MCF 10A (cell line): Measurements from ENCODE around the gene BATF3. TPM values are rescaled to one million over a fixed set of nuclear protein-coding genes. Genes with fewer than 3 reads are reported as not detected.

Experiments
- BruUV-seq: library from RNA; stranded (reverse); fragments of 400-500 nt; replicated peaks from 2 replicates; lab custom pipeline; 2021; lab: Mats Ljungman, UMichigan
- CTCF ChIA-PET: fragments of 300-600 bp; sonication (Branson Sonifier 250); formaldehyde crosslinking; extraction: SDS; loops from one replicate; lab custom pipeline; 2021; ENCODE audit warnings: antibody characterized with exemption, inconsistent platforms; lab: Yijun Ruan, JAX
- POLR2A ChIA-PET: fragments of 300-600, 350-650 bp; sonication (Branson Sonifier 250); formaldehyde crosslinking; extraction: SDS; loops from one replicate; lab custom pipeline; 2020; ENCODE audit warnings: antibody characterized with exemption, inconsistent platforms; lab: Yijun Ruan, JAX
- DNase-seq: peaks from one replicate; pipeline ENCODE4 v3.0.0-alpha.2; 2018; ENCODE audit not compliant: unreplicated experiment
- H3K27ac Mint-ChIP-seq: one replicate; pipeline ENCODE4 v1.8.0; 2022; ENCODE audit warnings: mild to moderate bottlenecking, low read depth, mixed read lengths; ENCODE audit not compliant: unreplicated experiment
- H3K27me3 Mint-ChIP-seq: one replicate; pipeline ENCODE4 v1.8.0; 2022; ENCODE audit warnings: mixed read lengths; ENCODE audit not compliant: insufficient read depth, unreplicated experiment
- H3K36me3 Mint-ChIP-seq: one replicate; pipeline ENCODE4 v1.8.0; 2022; ENCODE audit warnings: mild to moderate bottlenecking, moderate library complexity, mixed read lengths; ENCODE audit not compliant: insufficient read depth, unreplicated experiment
- H3K4me1 Mint-ChIP-seq: one replicate; pipeline ENCODE4 v1.8.0; 2022; ENCODE audit warnings: mixed read lengths; ENCODE audit not compliant: insufficient read depth, unreplicated experiment
- H3K4me3 Mint-ChIP-seq: one replicate; pipeline ENCODE4 v1.8.0; 2022; ENCODE audit warnings: mild to moderate bottlenecking, moderate library complexity, mixed read lengths; ENCODE audit not compliant: unreplicated experiment
- H3K9me3 Mint-ChIP-seq: one replicate; pipeline ENCODE4 v1.8.0; 2022; ENCODE audit warnings: mixed read lengths; ENCODE audit not compliant: unreplicated experiment
- intact Hi-C: fragments of 100-400 bp; cut with micrococcal nuclease; formaldehyde crosslinking; loops from 2 replicates; pipeline ENCODE4 v1.14.1; 2022
- total RNA-seq: library from RNA; stranded (reverse); gene quantifications from 2 replicates; pipeline ENCODE4 v1.2.3, GENCODE V29; 2022
- TF ChIP-seq, protein P1 (sequence below): fragments of 200-600 bp; IDR thresholded peaks from one replicate; pipeline ENCODE4 v1.8.0; 2022; ENCODE audit warnings: antibody characterized with exemption, mild to moderate bottlenecking; ENCODE audit not compliant: unreplicated experiment

The BATF3 gene
- total RNA-seq, 1 experiment from 2014 or later, result 1.5 TPM

DNA sequence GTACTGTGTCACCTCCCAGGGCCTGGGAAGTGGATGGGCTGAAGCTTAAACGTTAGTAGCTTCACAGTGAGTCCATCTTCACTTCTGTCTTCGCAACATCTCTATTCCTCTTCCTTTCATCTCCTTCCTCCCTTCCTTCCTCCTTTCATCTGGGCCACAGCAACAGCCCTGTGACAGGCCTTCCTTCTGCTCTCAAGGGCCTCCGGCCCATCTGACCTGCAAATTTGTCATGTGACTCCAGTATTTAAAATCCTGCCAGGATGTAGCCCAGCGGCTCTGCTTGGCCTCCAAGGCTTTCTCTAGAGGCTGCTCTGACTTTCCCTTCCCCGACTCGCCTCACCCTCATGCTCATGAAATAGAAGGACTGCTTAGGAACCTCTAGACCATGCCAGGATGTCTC is 10.9 kb upstream of the BATF3 start:
- DNase-seq, result no peak
- no peaks in the 10 kb centered on the region for H3K9me3 Mint-ChIP-seq
- BruUV-seq, result no TSS peak
- ChIA-PET POLR2A (interaction anchor here (0.6 kb wide), 2 partner anchors 39 to 195 kb away, joined by 3 read pairs; no protein-coding TSS in a partner anchor), CTCF (interaction anchor here (0.6 to 1.7 kb wide), 5 partner anchors 13 to 1002 kb away, joined by 3 to 6 read pairs (median 4); no protein-coding TSS in a partner anchor)
- no peak overlapping the region for H3K4me3 Mint-ChIP-seq
- no peaks in the 10 kb centered on the region for H3K4me1 Mint-ChIP-seq
- H3K27me3 Mint-ChIP-seq, result peaks cover 4% of the 10 kb centered on the region
- intact Hi-C loops, result no loop called here
- H3K36me3 Mint-ChIP-seq, result no peaks in the 10 kb centered on the region
- no peak overlapping the region for H3K27ac Mint-ChIP-seq
- TF ChIP-seq, protein P1, sequence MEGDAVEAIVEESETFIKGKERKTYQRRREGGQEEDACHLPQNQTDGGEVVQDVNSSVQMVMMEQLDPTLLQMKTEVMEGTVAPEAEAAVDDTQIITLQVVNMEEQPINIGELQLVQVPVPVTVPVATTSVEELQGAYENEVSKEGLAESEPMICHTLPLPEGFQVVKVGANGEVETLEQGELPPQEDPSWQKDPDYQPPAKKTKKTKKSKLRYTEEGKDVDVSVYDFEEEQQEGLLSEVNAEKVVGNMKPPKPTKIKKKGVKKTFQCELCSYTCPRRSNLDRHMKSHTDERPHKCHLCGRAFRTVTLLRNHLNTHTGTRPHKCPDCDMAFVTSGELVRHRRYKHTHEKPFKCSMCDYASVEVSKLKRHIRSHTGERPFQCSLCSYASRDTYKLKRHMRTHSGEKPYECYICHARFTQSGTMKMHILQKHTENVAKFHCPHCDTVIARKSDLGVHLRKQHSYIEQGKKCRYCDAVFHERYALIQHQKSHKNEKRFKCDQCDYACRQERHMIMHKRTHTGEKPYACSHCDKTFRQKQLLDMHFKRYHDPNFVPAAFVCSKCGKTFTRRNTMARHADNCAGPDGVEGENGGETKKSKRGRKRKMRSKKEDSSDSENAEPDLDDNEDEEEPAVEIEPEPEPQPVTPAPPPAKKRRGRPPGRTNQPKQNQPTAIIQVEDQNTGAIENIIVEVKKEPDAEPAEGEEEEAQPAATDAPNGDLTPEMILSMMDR, result no peak

DNA sequence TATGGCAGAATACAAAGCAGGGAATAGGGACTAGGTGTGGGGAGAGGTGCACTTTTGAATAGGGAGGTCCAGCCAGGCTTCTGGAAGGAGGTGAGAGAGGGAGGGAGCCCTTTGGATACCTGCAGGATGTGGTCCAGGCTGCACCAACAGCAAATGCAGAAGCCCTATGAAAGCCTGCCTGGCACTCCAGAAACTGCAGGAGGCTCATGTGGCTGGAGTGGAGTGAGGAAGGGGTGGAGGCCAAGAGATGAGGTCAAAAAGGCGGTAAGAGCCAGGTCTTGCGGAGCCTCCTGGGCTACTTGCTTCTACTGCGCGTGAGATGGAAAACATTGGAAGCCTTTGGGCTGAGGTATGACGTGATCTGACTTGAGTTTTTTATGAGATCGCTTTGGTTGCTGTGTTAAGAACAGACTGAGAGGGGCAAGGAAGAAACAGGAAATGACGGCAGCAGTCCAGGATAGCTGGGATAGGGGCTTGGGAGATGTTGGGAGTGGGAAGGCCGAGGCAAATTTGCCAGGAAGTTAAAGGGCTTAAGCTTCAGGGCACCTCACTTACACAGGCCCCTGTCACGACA is 4.4 kb upstream of the BATF3 start:
- BruUV-seq, result no TSS peak
- ChIA-PET POLR2A (interaction anchor here (0.7 to 1.5 kb wide), 5 partner anchors 17 to 272 kb away, joined by 3 to 4 read pairs (median 4); no protein-coding TSS in a partner anchor), CTCF (interaction anchor here (0.7 to 1.7 kb wide), 2 partner anchors 37 to 227 kb away, joined by 3 to 6 read pairs; no protein-coding TSS in a partner anchor)
- Mint-ChIP-seq H3K27me3 (peaks cover 13% of the 10 kb centered on the region), H3K9me3 (no peaks in the 10 kb centered on the region), H3K4me1 (peaks cover 5% of the 10 kb centered on the region), H3K27ac (no peak overlapping the region), H3K36me3 (no peaks in the 10 kb centered on the region), H3K4me3 (no peak overlapping the region)
- intact Hi-C loops, result no loop called here
- no peak for DNase-seq
- TF ChIP-seq, protein P1, result no peak

DNA sequence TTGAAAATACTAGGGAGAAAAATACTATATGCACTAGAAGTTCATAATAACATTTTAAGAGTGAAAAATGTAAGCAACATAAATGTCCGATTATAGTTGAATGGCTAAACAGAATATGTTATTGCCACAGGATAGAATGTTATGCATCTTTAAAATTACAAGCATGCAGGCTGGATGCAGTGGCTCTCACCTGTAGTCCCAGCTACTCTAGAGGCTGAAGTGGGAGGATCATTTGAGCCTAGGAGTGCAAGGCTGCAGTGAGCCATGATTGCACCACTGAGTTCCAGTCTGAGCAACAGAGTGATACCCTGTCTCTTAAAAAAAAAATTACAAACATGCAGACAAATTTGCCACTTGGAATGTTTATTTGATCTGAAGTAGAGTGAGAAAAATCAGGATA is 3.0 kb upstream of the BATF3 start:
- H3K4me1 Mint-ChIP-seq, result peaks cover 12% of the 10 kb centered on the region
- DNase-seq, result no peak
- TF ChIP-seq, protein P1, result no peak
- no TSS peak for BruUV-seq
- intact Hi-C loops, result no loop called here
- peaks cover 27% of the 10 kb centered on the region for H3K27me3 Mint-ChIP-seq
- ChIA-PET POLR2A (no interaction called here), CTCF (interaction anchor here (0.7 to 2.1 kb wide), 2 partner anchors 18 to 500 kb away, joined by 3 to 9 read pairs; no protein-coding TSS in a partner anchor)
- no peaks in the 10 kb centered on the region for H3K36me3 Mint-ChIP-seq
- no peak overlapping the region for H3K27ac Mint-ChIP-seq
- H3K9me3 Mint-ChIP-seq, result no peaks in the 10 kb centered on the region
- H3K4me3 Mint-ChIP-seq, result no peak overlapping the region

DNA sequence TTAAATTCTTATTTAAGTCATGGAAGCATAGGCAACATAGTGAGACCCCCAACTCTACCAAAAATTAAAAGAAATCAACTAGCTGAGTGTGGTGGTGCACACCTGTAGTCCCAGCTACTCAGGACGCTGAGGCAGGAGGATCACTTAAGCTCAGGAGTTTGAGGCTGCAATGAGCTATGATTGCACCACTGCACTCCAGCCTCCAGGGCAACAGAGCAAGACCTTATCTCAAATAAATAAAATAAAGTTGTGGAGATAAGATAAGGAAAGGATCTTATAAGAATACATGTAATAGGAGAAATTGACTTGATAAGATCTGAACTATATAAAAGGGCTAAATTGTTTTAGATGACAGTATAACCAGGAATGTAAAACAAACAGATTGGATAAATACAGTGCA is 2.3 kb upstream of the BATF3 start:
- intact Hi-C loops, result no loop called here
- Mint-ChIP-seq H3K36me3 (no peaks in the 10 kb centered on the region), H3K4me3 (no peak overlapping the region), H3K27me3 (peaks cover 35% of the 10 kb centered on the region), H3K4me1 (peaks cover 12% of the 10 kb centered on the region), H3K27ac (no peak overlapping the region), H3K9me3 (no peaks in the 10 kb centered on the region)
- no TSS peak for BruUV-seq
- POLR2A ChIA-PET, result interaction anchor here (0.6 to 1.4 kb wide), 8 partner anchors 8 to 293 kb away, joined by 3 to 4 read pairs (median 3); partner anchors contain the start of gene FLVCR1
- TF ChIP-seq, protein P1, result no peak
- DNase-seq, result no peak
- CTCF ChIA-PET, result interaction anchor here (0.7 to 2.1 kb wide), 15 partner anchors 15 to 1100 kb away, joined by 3 to 11 read pairs (median 4); no protein-coding TSS in a partner anchor
